ENCODE data around the gene LSS. TPM values are rescaled to one million over a fixed set of nuclear protein-coding genes. Genes with fewer than 3 reads are reported as not detected.

The LSS gene
- total RNA-seq, 1 experiment from 2014 or later, result 121 TPM

- Mint-ChIP-seq H3K4me1 (ENCODE audit: low read depth, unreplicated experiment) (no peaks in the 10 kb centered on the region), H3K4me3 (ENCODE audit: unreplicated experiment) (no peak overlapping the region), H3K27ac (ENCODE audit: unreplicated experiment) (no peak overlapping the region), H3K27me3 (ENCODE audit: insufficient read depth, unreplicated experiment) (no peaks in the 10 kb centered on the region), H3K36me3 (ENCODE audit: insufficient read depth, unreplicated experiment) (peaks cover 46% of the 10 kb centered on the region), H3K9me3 (ENCODE audit: unreplicated experiment) (no peaks in the 10 kb centered on the region)
- ChIA-PET CTCF (no interaction called here), POLR2A (no interaction called here)
- no peak overlapping the region for H3K4me3 ChIP-seq (ENCODE audit: low read depth, low read length)
- H3K27me3 ChIP-seq (replicated peaks; ENCODE audit: control insufficient read depth, insufficient read depth, low read length), result no peaks in the 10 kb centered on the region
- BruUV-seq (replicated peaks), result no TSS peak
- DNase-seq, result no peak
- intact Hi-C loops (cut with micrococcal nuclease; ENCODE audit: unreplicated experiment), result no loop called here
- H3K9me3 ChIP-seq, result no peaks in the 10 kb centered on the region
- no peak for TF ChIP-seq CTCF (IDR thresholded peaks at IDR 0.05; ENCODE audit: insufficient read depth in 1 of 2, low read depth in 1 of 2, low read length in 1 of 2, severe bottlenecking in 1 of 2, unreplicated experiment in 1 of 2)
- H3K36me3 ChIP-seq (ENCODE audit: control insufficient read depth, insufficient read depth, low read length), result peaks cover 3% of the 10 kb centered on the region
- H3K4me1 ChIP-seq, result no peaks in the 10 kb centered on the region
Measured at GRCh38 chr21:46205766-46206162, 22.8 kb downstream of the LSS start.

- intact Hi-C loops (cut with micrococcal nuclease; ENCODE audit: unreplicated experiment), result no loop called here
- Histone ChIP-seq H3K27me3 (replicated peaks; ENCODE audit: control insufficient read depth, insufficient read depth, low read length) (no peaks in the 10 kb centered on the region), H3K4me3 (ENCODE audit: low read depth, low read length) (no peak overlapping the region), H3K36me3 (ENCODE audit: control insufficient read depth, insufficient read depth, low read length) (no peaks in the 10 kb centered on the region; the same call in none of the 2 replicates), H3K9me3 (no peaks in the 10 kb centered on the region), H3K4me1 (no peaks in the 10 kb centered on the region)
- CTCF ChIA-PET, result no interaction called here
- no peaks in the 10 kb centered on the region for H3K4me1 Mint-ChIP-seq (ENCODE audit: low read depth, unreplicated experiment)
- no peak overlapping the region for H3K4me3 Mint-ChIP-seq (ENCODE audit: unreplicated experiment)
- no peak overlapping the region for H3K27ac Mint-ChIP-seq (ENCODE audit: unreplicated experiment)
- DNase-seq, result no peak
- peaks cover 47% of the 10 kb centered on the region for H3K36me3 Mint-ChIP-seq (ENCODE audit: insufficient read depth, unreplicated experiment)
- no peaks in the 10 kb centered on the region for H3K27me3 Mint-ChIP-seq (ENCODE audit: insufficient read depth, unreplicated experiment)
- BruUV-seq (replicated peaks), result no TSS peak
- no peak for TF ChIP-seq CTCF (IDR thresholded peaks at IDR 0.05; ENCODE audit: insufficient read depth in 1 of 2, low read depth in 1 of 2, low read length in 1 of 2, severe bottlenecking in 1 of 2, unreplicated experiment in 1 of 2)
- POLR2A ChIA-PET, result no interaction called here
- no peaks in the 10 kb centered on the region for H3K9me3 Mint-ChIP-seq (ENCODE audit: unreplicated experiment)
Measured at GRCh38 chr21:46205166-46205565, 23.4 kb downstream of the LSS start.

GRCh38 chr21:46203203-46203600 lies 25.4 kb downstream of the LSS start:
- no peaks in the 10 kb centered on the region for H3K9me3 Mint-ChIP-seq (ENCODE audit: unreplicated experiment)
- H3K36me3 ChIP-seq (ENCODE audit: control insufficient read depth, insufficient read depth, low read length), result peaks cover 2% of the 10 kb centered on the region

More at GRCh38 chr21:46203203-46203600, 25.4 kb downstream of the LSS start:
- Mint-ChIP-seq H3K27ac (ENCODE audit: unreplicated experiment) (no peak overlapping the region), H3K36me3 (ENCODE audit: insufficient read depth, unreplicated experiment) (peaks cover 57% of the 10 kb centered on the region), H3K4me1 (ENCODE audit: low read depth, unreplicated experiment) (no peaks in the 10 kb centered on the region), H3K27me3 (ENCODE audit: insufficient read depth, unreplicated experiment) (no peaks in the 10 kb centered on the region), H3K4me3 (ENCODE audit: unreplicated experiment) (no peak overlapping the region)
- TF ChIP-seq CTCF (IDR thresholded peaks at IDR 0.05; ENCODE audit: insufficient read depth in 1 of 2, low read depth in 1 of 2, low read length in 1 of 2, severe bottlenecking in 1 of 2, unreplicated experiment in 1 of 2), result no peak
- no peaks in the 10 kb centered on the region for H3K27me3 ChIP-seq (replicated peaks; ENCODE audit: control insufficient read depth, insufficient read depth, low read length)
- intact Hi-C loops (cut with micrococcal nuclease; ENCODE audit: unreplicated experiment), result no loop called here
- no peak overlapping the region for H3K4me3 ChIP-seq (ENCODE audit: low read depth, low read length)
- H3K9me3 ChIP-seq, result no peaks in the 10 kb centered on the region
- no peak for DNase-seq
- ChIA-PET CTCF (no interaction called here), POLR2A (no interaction called here)
- no TSS peak for BruUV-seq (replicated peaks)
- no peaks in the 10 kb centered on the region for H3K4me1 ChIP-seq
